Mononuclear cell (primary cell): ENCODE results near the gene SLC16A2. TPM values are rescaled to one million over a fixed set of nuclear protein-coding genes. Genes with fewer than 3 reads are reported as not detected.

Experiments used
- H3K27me3 ChIP-seq: 2 replicates; pipeline ENCODE4 v1.6.0; 2011; ENCODE audit warnings: low read length, control low read depth; ENCODE audit not compliant: insufficient read depth
- H3K4me1 ChIP-seq: 2 replicates; pipeline ENCODE4 v1.5.1; 2011; ENCODE audit warnings: mild to moderate bottlenecking, low read length, control low read depth; ENCODE audit not compliant: insufficient read depth
- H3K4me3 ChIP-seq: 2 replicates; pipeline ENCODE4 v1.5.1; 2011; ENCODE audit warnings: mild to moderate bottlenecking, low read length, moderate library complexity
- H3K9me3 ChIP-seq: 2 replicates; pipeline ENCODE4 v1.5.1; 2011; ENCODE audit warnings: low read depth, mild to moderate bottlenecking, control low read depth, low read length
- total RNA-seq: library from RNA; depleted of rRNA; stranded (reverse); fragments of >200 nt; gene quantifications from one replicate; pipeline ENCODE4 v1.2.3, GENCODE V29; 2012

SLC16A2 gene
- total RNA-seq, 1 donor, result not detected

DNA sequence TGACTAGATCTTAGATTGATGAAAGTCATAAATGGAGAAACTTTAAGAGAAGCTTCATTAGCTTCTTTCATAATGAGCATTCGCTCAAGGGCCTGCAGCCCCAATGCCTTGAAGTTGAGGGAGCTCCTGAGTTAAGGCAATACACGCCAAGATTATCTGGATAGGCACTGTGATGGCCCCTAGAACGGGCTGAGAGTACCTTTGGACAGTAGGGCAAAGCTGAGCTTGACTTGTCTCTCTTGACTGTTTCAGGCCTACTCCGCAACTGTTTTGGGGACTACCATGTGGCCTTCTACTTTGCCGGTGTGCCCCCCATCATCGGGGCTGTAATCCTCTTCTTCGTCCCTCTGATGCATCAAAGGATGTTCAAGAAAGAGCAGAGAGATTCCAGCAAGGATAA, 109.8 kb downstream of the SLC16A2 start:
- H3K4me3 ChIP-seq, result no peak overlapping the region

DNA sequence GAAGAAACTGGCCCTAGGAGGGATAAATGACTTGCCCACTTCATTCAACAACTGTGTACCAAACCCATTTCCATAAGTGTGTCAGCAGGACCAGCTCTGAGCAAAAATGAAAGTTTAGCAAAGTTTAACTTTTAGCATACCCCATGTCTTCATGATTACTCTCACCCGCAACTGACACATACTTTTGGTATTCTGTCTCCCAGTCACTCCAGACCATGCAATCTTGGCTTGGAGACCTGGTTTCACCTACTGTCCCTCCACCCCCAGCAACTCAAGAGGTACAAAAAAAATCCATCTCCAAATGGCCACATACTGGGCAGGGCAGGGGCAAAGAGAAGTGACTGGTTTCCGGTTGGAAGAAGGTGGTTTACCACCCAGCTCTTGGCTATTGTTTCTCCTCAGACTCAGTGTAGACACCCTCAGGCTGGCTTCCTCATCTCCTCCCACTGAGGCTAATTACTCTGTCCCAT, 113.3 kb downstream of the SLC16A2 start:
- no peaks in the 10 kb centered on the region for H3K9me3 ChIP-seq
- no peaks in the 10 kb centered on the region for H3K27me3 ChIP-seq
- H3K4me3 ChIP-seq, result no peak overlapping the region

More for the DNA sequence above, 109.8 kb downstream of the SLC16A2 start:
- Histone ChIP-seq H3K9me3 (no peaks in the 10 kb centered on the region), H3K27me3 (no peaks in the 10 kb centered on the region), H3K4me1 (peaks cover 7% of the 10 kb centered on the region)

DNA sequence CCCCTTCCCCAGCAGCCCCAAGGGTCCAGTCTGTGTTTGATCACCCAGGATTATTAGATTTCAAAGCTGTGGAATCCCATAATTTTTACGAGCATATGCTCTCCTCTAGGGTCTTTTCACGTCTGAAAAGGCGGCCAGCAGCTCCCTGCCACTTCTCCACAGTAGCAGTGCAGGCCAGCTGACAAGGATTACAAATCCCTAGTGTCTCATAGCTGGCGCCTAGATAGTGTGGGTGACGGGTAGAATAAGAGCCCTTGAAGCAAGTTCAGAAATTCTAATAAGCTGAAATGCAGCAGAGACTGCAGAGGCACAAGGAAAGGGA, 113.8 kb downstream of the SLC16A2 start:
- Histone ChIP-seq H3K4me3 (no peak overlapping the region), H3K27me3 (no peaks in the 10 kb centered on the region), H3K9me3 (no peaks in the 10 kb centered on the region), H3K4me1 (peaks cover 12% of the 10 kb centered on the region)

More for the DNA sequence above, 113.3 kb downstream of the SLC16A2 start:
- peaks cover 12% of the 10 kb centered on the region for H3K4me1 ChIP-seq

DNA sequence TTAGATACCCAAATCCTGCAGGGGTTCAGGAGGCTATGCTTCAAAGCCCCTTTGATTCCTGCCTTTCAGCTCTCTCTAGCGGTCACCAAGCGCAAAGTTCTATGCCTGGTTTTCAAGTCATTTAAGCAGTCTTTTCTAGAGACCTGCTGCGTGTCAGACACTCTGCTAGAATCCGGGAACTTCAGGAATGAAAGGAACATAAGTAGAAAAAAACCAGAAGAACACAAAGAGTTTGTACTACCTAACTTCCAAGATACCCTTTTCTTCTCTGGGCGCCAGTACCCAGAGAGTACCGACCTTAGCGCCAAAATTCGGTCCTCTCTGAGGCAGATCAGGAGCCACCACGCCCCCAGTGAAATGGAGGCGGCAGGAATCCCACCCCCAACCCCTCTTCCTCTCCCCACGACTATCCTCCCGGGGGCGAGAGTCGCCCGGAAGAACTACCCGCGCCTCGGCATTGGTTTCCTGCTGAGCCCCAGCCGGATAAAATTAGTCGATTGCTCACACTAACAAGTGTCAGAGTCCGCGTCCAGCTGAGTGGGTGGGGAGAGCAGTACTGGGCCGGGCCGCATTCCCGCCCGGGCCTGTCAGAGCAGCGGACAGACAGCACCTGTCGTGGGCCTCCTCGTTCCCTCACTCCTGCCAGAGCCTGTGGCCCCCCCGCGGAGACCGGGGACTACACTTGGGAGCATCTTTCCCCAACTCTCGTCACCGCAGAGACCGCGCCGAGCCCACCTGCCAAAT, 114.3 kb downstream of the SLC16A2 start:
- H3K4me1 ChIP-seq, result peaks cover 12% of the 10 kb centered on the region

DNA sequence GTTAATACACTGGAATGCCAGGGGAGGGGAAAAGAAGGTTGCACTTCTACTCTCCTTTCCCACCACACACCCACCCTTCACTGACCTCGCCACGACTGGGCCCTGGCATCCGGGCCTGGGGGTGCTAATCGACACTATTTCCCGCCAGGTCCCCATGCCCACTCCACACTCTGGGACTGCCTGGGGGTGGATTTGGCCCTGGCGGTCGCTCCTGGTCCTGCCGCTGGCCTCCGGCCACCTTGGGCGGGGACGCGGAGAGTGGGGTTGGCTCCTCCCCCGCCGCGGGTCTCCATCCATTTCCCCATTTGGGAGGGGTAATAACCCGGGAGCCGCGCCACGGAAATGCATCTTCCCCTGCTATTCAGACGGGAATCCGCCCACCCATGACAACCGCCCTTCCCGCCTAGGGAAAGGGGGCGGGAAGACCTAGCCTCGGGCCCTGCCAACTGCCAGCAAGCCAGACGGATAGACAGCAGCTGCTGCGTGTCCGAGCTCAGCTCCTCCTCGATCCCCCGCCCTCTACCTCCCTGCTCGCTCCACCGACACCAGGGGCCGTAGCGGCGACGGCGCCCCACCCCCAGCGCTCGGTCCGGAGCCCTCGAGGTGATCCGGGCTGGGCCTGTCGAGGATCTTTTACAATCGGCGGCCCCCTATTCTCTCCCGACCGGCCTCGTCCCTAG, 115.0 kb downstream of the SLC16A2 start:
- Histone ChIP-seq H3K27me3 (no peaks in the 10 kb centered on the region), H3K9me3 (no peaks in the 10 kb centered on the region), H3K4me1 (peaks cover 12% of the 10 kb centered on the region), H3K4me3 (peak overlapping the region; percentile 41)

More for the DNA sequence above, 114.3 kb downstream of the SLC16A2 start:
- H3K9me3 ChIP-seq, result no peaks in the 10 kb centered on the region
- H3K27me3 ChIP-seq, result no peaks in the 10 kb centered on the region
- peak overlapping the region; percentile 41 for H3K4me3 ChIP-seq

DNA sequence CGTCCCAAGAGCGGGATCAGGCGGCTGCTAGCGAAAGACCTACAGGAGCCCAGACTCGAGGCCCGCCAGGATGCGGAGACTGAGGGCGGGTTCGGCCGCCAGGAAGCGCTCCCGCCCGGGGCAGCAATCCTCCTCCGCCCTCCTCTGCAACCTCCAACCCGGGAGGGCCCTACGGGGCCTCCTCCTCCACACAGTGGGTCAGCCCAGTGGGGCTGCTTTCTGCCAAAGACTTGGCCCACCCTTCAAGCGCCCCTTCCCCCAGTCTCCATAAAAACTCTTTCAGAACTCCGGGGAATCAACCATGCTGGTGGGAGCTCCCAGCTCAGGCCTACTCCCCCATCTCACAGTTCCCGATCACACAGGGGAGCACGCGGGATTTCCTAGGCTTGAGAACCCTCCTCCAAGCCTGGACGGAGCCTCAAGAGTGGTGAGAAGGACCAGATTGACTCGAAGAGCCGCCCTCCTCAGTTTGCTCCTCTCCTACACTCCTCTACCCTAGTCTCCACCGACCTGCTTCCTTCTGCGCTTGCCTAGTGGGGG, 115.6 kb downstream of the SLC16A2 start:
- Histone ChIP-seq H3K4me3 (peak overlapping the region; percentile 41), H3K27me3 (no peaks in the 10 kb centered on the region), H3K9me3 (no peaks in the 10 kb centered on the region), H3K4me1 (peaks cover 12% of the 10 kb centered on the region)

DNA sequence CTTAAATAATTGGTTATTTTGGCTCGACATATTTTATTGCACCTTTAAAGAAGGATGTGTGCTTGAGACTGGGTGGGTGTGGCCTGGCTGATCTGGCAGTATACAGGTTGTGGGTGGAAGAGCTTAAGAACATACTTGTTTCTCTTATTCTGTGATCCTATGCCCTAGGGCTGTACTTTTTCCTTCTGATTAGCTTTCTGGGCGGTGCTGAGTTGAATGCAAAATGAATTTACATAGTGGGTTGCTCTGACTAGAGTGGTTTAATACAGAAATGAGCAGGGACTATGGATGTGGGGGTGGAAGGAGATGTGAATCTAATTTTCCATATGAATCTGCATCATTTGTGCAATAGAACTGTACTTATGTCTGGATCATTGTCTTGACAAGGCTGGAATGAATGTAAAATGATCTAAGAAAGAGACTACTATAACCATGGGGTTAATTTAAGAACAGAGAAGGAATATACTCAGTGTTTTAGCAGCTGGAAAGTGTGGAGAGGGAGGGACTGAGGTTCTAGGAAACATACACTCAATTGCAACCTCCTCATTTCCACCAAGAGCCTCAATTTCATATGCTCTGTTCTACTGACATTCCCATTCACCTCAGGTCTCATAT, 119.4 kb downstream of the SLC16A2 start:
- Histone ChIP-seq H3K4me1 (peaks cover 5% of the 10 kb centered on the region), H3K9me3 (no peaks in the 10 kb centered on the region), H3K27me3 (no peaks in the 10 kb centered on the region), H3K4me3 (no peak overlapping the region)

DNA sequence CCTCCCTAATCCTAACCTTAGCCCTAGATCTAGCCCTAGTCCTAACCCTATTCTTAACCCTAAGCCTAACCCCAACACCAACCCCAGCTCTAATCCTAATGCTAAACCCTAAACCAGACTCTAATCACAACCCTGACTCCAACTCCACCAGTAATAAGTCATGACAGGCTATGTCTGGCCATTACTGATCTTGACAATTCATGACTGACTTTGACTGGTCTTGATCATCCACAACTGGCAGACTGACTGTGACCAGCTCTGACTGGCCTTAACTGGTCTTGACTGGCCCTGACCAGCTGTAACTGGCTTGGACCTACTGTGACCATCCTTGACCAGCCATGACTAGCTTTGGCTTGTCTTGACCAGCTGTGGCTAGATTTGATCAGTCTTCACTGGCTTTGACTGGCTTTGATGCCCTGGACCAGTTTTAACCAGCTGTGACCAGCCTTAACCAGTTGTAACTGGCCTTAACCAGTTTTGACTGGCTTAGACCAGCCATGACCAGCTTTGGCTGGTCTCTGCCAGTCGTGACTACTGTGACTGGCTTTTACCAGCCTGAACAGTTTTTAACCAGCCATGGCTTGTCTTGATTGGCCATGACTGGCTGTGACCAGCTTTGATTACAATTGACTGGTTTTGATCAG, 124.7 kb downstream of the SLC16A2 start:
- no peaks in the 10 kb centered on the region for H3K4me1 ChIP-seq
- no peak overlapping the region for H3K4me3 ChIP-seq
- no peaks in the 10 kb centered on the region for H3K27me3 ChIP-seq
- H3K9me3 ChIP-seq, result no peaks in the 10 kb centered on the region

DNA sequence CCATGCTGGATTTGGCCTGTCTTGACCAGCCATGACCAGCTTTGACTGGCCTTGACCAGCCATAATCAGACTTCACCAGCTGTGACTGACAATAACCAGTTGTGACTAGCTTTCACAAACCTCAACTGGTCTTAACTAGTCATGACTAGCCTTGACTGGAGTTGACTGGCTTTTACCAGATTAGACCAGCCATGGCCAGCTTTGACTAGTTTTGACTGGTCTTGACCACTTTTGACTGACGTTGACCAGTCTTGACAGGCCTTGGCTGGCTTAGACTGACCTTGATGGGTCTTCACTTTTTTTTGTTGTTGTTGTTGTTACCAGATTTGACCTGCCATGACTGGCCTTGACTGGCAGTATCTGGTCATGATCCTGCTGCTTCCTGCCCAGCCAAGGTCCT, 125.7 kb downstream of the SLC16A2 start:
- no peaks in the 10 kb centered on the region for H3K9me3 ChIP-seq

DNA sequence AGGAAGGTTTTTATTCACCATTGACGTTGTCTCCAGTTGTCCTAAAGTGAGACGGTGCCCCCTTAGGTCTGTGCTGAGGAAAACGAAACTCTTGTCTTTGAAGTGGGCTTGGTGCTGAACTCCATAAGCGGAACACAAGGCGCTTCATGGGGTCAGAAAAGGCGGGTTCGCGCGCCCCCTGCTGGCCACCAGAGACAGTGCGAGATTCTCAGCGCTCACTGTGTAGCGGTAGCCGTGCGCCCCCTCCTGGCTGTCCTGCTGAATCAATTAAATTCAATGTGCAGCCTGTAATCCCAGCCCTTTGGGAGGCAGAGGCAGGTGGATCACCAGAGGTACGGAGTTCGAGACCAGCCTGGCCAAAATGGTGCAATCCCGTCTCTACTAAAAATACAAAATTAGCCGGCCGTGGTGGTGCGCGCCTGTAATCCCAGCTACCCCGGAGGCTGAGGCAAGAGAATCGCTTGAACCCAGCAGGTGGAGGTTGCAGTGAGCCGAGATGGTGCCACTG, 129.1 kb downstream of the SLC16A2 start:
- Histone ChIP-seq H3K4me1 (no peaks in the 10 kb centered on the region), H3K9me3 (no peaks in the 10 kb centered on the region), H3K27me3 (no peaks in the 10 kb centered on the region), H3K4me3 (no peak overlapping the region)

More for the DNA sequence above, 125.7 kb downstream of the SLC16A2 start:
- Histone ChIP-seq H3K4me3 (no peak overlapping the region), H3K4me1 (no peaks in the 10 kb centered on the region), H3K27me3 (no peaks in the 10 kb centered on the region)

DNA sequence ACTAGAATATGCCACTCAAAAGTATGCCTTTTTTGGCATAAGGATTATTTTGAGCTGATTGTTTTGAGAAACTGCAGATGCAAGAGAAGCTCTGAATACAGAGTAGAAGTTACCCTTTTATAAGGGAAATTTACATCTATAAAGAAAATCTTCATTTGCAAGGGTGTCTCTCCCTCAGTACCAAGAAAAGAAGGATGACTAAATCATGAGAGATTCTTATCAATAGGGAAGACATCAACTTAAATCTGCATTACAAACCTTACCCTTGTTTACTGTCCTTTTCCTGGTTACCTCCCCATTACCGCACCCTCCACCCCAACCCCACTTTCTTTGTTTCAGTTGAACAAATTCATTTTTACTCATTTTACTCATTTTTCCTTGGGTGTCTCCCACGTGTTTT, 130.6 kb downstream of the SLC16A2 start:
- H3K4me1 ChIP-seq, result no peaks in the 10 kb centered on the region
- no peak overlapping the region for H3K4me3 ChIP-seq
- H3K27me3 ChIP-seq, result no peaks in the 10 kb centered on the region
- no peaks in the 10 kb centered on the region for H3K9me3 ChIP-seq

DNA sequence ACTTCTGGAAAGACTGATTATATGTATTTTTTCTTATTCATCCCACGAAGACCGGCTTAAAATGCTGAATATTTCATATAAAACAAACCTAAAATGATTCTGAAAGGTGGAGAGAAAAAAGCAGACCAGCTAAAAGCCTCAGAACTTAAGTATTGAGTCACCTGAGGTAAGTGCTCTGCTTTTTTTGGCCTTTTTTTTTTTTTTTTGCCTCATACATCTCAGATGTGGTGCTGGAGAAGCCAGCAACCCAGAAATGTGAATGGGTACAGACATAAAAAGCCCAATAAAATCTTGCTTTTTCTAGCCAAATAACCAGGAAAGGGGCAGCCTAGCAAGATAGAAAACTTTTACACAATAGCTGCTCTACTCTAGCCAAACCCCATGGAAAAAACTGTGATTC, 136.1 kb downstream of the SLC16A2 start:
- Histone ChIP-seq H3K27me3 (no peaks in the 10 kb centered on the region), H3K4me1 (no peaks in the 10 kb centered on the region), H3K9me3 (no peaks in the 10 kb centered on the region), H3K4me3 (no peak overlapping the region)

DNA sequence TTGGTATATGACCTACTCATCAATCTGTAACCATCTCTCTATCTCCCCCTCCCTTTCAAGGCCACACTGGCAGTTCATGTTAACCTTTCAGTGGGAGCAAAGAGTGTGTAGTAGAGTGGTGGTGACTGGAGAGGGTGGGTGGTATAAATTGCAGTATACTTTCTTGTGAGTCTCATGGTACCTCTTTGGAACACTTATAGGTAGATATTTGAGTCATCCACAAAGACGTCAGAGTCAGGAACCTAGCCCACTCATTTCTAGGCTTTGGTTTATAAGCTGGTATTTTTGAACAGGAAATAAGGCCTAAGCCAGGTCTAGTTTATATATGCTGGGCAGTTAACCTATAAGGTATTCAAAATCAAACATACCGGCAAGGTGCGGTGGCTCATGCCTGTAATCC, 156.8 kb downstream of the SLC16A2 start:
- Histone ChIP-seq H3K27me3 (no peaks in the 10 kb centered on the region), H3K4me1 (no peaks in the 10 kb centered on the region), H3K9me3 (no peaks in the 10 kb centered on the region), H3K4me3 (no peak overlapping the region)

DNA sequence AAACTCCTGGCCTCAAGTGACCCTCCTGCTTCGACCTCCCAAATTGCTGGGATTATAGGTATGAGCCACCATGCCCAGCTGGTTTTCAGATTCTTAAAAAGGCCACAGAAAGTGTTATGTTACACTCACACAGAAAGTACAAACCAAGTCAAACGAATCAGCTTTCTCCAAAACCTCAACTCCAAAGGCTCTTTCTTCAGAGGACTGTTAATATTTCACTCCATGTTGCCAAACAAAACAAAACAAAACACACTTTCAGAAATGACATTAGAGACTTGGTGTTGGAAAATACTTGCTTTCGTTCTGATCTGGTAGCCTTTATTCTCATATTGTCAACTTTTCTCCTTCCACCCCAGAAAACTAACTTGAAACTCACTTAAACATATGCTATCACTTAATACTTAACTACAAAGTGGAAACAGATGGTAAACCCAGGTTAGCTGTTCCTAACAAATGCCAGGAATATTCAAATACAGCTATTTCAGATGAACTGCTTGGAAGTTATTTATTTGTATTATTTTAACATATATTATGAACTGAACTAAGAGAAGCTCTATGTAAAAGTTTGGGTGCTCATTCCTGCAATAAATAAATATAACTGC, 158.4 kb downstream of the SLC16A2 start:
- Histone ChIP-seq H3K9me3 (no peaks in the 10 kb centered on the region), H3K27me3 (no peaks in the 10 kb centered on the region), H3K4me3 (no peak overlapping the region), H3K4me1 (no peaks in the 10 kb centered on the region)
